Measurements from ENCODE around the gene MYOD1.

The MYOD1 gene

DNA sequence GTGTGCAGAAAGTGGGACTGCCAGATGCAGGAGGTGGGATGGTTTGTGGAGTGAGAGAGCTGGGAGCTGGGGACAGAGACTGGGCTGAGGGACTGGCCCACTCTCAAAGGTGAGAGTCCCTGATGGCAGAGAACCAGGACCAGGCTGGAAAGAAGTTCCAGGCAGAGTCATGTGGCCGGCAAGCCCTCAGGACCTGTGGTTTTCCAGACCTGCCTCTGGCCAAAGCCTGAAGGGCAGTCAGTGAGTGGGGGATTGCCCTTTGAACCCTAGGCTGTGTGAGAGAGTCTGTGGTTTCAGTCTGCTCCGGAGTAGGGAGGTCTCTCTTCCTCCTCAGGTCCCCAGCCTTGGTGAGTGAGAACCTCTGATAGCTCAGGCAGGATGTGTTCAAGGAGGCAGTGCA is 32.2 kb downstream of the MYOD1 start:
- no peak for DNase-seq

GRCh38 chr11:17752144-17752543 is 32.8 kb downstream of the MYOD1 start:
- DNase-seq: no peak

GRCh38 chr11:17753153-17753552 is 33.8 kb downstream of the MYOD1 start:
- DNase-seq: no peak

DNA sequence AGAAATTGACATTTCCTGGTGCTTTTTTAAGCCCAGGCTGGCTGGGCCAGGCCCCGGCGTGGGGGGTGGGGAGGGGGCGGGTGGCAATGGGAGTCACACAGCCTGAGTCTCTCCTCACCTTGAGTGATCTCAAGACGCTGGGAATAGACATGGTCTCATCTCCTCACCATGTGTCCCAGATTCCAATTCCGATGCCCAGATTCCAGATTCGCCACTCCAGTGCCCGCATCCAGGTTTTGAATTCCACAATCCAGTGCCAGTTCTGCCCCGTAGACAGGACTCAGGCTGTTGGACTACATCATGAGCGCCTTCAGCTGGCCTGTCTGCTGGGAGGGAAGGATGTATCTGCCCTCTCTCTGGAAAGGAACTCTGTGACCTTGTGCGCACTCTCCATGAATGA is 34.3 kb downstream of the MYOD1 start:
- no peak for DNase-seq

- DNase-seq: no peak
Measured at GRCh38 chr11:17755891-17756290, 36.5 kb downstream of the MYOD1 start.

- DNase-seq: peak; percentile 54
Measured at GRCh38 chr11:17760102-17761029, 41.0 kb downstream of the MYOD1 start.

DNA sequence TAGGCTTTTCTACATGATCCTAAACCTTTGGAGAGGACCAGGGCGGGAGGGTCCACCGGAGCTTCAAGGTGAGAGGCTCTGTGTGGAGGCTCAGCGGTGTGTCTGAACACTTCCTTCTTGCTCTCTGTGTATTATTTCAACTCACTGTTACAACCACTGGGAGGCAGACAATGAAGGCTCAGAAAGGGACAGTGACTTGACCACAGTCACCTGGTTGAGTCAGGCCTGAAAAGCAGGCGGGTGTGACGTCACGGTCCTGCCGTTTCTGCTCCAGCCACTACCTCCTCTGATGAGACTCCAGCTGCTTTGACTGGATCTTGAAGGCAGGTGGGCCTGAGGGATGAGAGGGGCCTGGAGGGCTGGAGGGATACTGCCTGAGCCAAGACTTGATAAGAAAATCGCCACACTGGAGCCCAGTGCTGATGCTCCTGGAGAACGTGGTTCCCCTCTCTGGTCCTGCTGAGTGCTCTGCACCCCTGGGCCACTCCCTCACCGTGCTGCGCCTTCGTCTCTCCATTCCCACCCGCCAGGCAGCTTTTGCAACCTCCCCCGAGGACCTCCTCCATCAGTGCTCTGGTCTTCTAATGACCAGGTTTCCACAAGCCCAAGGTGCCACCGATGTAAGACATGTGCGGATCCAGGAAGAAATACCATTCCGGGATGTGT is 43.1 kb downstream of the MYOD1 start:
- DNase-seq: no peak

GRCh38 chr11:17763244-17763643 is 43.9 kb downstream of the MYOD1 start:
- no peak for DNase-seq

GRCh38 chr11:17763703-17764102 is 44.3 kb downstream of the MYOD1 start:
- no peak for DNase-seq

GRCh38 chr11:17764446-17765218 is 45.3 kb downstream of the MYOD1 start:
- DNase-seq: no peak

- DNase-seq: no peak
Measured at GRCh38 chr11:17765356-17766072, 46.1 kb downstream of the MYOD1 start.

GRCh38 chr11:17766073-17766359 is 46.6 kb downstream of the MYOD1 start:
- no peak for DNase-seq

GRCh38 chr11:17766590-17766989 is 47.2 kb downstream of the MYOD1 start:
- no peak for DNase-seq

- DNase-seq: no peak
Measured at GRCh38 chr11:17767301-17767885, 48.0 kb downstream of the MYOD1 start.

- DNase-seq: no peak
Measured at GRCh38 chr11:17767914-17768313, 48.5 kb downstream of the MYOD1 start.

DNA sequence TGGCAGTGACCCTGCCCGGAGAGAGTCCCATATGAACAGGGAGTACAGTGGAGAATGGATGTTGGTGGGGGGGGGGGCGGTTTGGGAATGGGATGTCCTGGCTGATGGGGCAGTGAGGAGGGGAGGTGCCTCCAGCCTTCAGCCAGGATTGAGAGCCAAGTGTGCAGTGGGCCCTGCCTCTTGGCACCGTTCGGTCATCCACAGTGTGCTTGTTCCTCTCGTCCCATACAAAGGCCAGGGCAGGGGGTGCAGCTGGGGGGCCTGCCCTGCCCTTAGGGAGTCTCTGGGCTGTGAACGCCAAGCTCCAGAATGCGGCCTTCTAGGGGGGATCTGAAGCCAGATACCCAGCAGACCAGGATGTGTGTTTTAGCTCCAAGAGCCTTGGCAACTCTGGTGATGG is 49.2 kb downstream of the MYOD1 start:
- no peak for DNase-seq

- no peak for DNase-seq
Measured at GRCh38 chr11:17769218-17769617, 49.8 kb downstream of the MYOD1 start.

- DNase-seq: peak; percentile 24
Measured at GRCh38 chr11:17770048-17770652, 50.8 kb downstream of the MYOD1 start.

DNA sequence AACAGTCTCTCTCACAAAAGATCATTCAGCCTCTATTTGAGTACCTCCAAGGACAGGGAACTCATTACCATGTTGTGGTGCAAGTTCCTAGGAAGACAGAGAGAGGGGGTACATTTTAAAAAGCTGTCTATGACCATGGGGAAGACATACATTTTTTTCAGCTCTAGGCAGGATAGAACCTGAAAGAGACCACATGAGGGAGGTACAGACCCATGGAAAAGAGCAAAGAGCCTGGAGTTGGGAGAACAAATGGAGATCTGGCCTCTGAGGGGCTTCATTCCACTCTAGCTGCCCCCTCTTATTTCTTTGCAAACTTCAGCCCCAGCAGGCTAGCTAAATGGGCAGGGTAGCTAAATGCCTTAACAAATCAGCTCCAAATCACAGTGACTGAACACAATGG is 51.5 kb downstream of the MYOD1 start:
- no peak for DNase-seq

GRCh38 chr11:17771415-17771814 is 52.0 kb downstream of the MYOD1 start:
- no peak for DNase-seq
